OCI-LY7 (cell line): ENCODE data around the gene HMGN4. TPM values are rescaled to one million over a fixed set of nuclear protein-coding genes. Genes with fewer than 3 reads are reported as not detected.

ENCODE experiments used
- BruUV-seq: library from RNA; stranded (reverse); fragments of 400-500 nt; replicated peaks from 2 replicates; lab custom pipeline; 2021; lab: Mats Ljungman, UMichigan
- CTCF ChIA-PET: fragments of 300-600 bp; sonication (Branson Sonifier 250); formaldehyde crosslinking; loops from one replicate; lab custom pipeline; 2022; ENCODE audit warnings: antibody characterized with exemption; ENCODE audit not compliant: unreplicated experiment; lab: Charles Lee
- POLR2A ChIA-PET: fragments of 300-600 bp; sonication (Branson Sonifier 250); formaldehyde crosslinking; loops from one replicate; lab custom pipeline; 2022; ENCODE audit warnings: antibody characterized with exemption; lab: Charles Lee
- DNase-seq: peaks from one replicate; pipeline ENCODE4 v3.0.0-alpha.2; 2015; ENCODE audit warnings: low spot score
- H2AFZ ChIP-seq: fragments of 200-600 bp; sonication (generic), shearing (Covaris generic); 2 replicates; pipeline ENCODE4 v1.6.1; 2014; ENCODE audit warnings: mild to moderate bottlenecking, antibody characterized with exemption, low read length, moderate library complexity
- H3K27ac ChIP-seq: fragments of 200-600 bp; sonication (generic); 2 replicates; pipeline ENCODE4 v1.5.1; 2014; ENCODE audit warnings: mixed run types, low read depth, mild to moderate bottlenecking, moderate library complexity, low read length, inconsistent platforms; ENCODE audit not compliant: poor library complexity, severe bottlenecking
- H3K36me3 ChIP-seq: fragments of 200-600 bp; sonication (generic); 2 replicates; pipeline ENCODE4 v1.6.1; 2014; ENCODE audit warnings: mild to moderate bottlenecking, antibody characterized with exemption, low read length, moderate library complexity, mixed read lengths; ENCODE audit not compliant: insufficient read depth
- H3K4me1 ChIP-seq: fragments of 200-600 bp; sonication (generic); 2 replicates; pipeline ENCODE4 v1.5.1; 2014; ENCODE audit warnings: mild to moderate bottlenecking, low read length; ENCODE audit not compliant: insufficient read depth, poor library complexity, severe bottlenecking
- H3K4me2 ChIP-seq: fragments of 200-600 bp; sonication (generic); 2 replicates; pipeline ENCODE4 v1.6.1; 2014; ENCODE audit warnings: mild to moderate bottlenecking, low read length
- H3K4me3 ChIP-seq: fragments of 200-600 bp; sonication (generic); 2 replicates; pipeline ENCODE4 v1.5.1; 2014; ENCODE audit warnings: mild to moderate bottlenecking, low read depth, low read length; ENCODE audit not compliant: poor library complexity, severe bottlenecking
- H3K79me2 ChIP-seq: fragments of 200-600 bp; sonication (generic); 2 replicates; pipeline ENCODE4 v1.6.1; 2016; ENCODE audit warnings: low read depth, mild to moderate bottlenecking, low read length, moderate library complexity, mixed read lengths; ENCODE audit not compliant: insufficient read depth
- H3K9me2 ChIP-seq: fragments of 200-600 bp; sonication (generic); 2 replicates; pipeline ENCODE4 v1.6.1; 2016; ENCODE audit warnings: mild to moderate bottlenecking, low read length, mixed read lengths; ENCODE audit not compliant: insufficient read depth
- H3K9me3 ChIP-seq: fragments of 200-600 bp; sonication (generic); 2 replicates; pipeline ENCODE4 v1.6.1; 2014; ENCODE audit warnings: mild to moderate bottlenecking, mixed run types, low read length, mixed read lengths
- H4K20me1 ChIP-seq: fragments of 200-600 bp; sonication (generic); 2 replicates; pipeline ENCODE4 v1.6.1; 2014; ENCODE audit warnings: mild to moderate bottlenecking, antibody characterized with exemption, low read length, moderate library complexity, mixed read lengths; ENCODE audit not compliant: insufficient read depth
- CTCF ChIP-seq: fragments of 200-600 bp; sonication (generic); conservative IDR thresholded peaks from 2 replicates; pipeline ENCODE4 v1.5.1; 2014; ENCODE audit warnings: mild to moderate bottlenecking, antibody characterized with exemption, low read length, moderate library complexity, mixed read lengths
- EZH2phosphoT487 ChIP-seq: fragments of 200-600 bp; sonication (generic); IDR thresholded peaks from 2 replicates; pipeline ENCODE4 v1.6.1; 2018; ENCODE audit warnings: low read depth, borderline replicate concordance, mild to moderate bottlenecking, mixed run types, antibody characterized with exemption, low read length, moderate library complexity, mixed read lengths
- intact Hi-C: fragments of 100-400 bp; cut with micrococcal nuclease; formaldehyde crosslinking; loops from one replicate; pipeline ENCODE4 v1.10.0; 2022; ENCODE audit not compliant: unreplicated experiment
- total RNA-seq, 2 experiments: library from RNA; depleted of rRNA in 1 of 2; stranded (reverse); fragments of >200 nt in 1 of 2; shearing (Covaris generic) in 1 of 2; gene quantifications; 2 replicates each; pipeline ENCODE4 v1.2.3, GENCODE V29; 2014 to 2022

Gene HMGN4
- total RNA-seq, 2 experiments from 2014 or later = 104 to 113 TPM

- Histone ChIP-seq H3K9me3 (peaks cover 8% of the 10 kb centered on the region), H3K27ac (no peak overlapping the region), H3K79me2 (no peaks in the 10 kb centered on the region), H3K4me3 (no peak overlapping the region), H4K20me1 (no peaks in the 10 kb centered on the region), H3K4me2 (no peak overlapping the region), H2AFZ (no peak overlapping the region), H3K36me3 (no peaks in the 10 kb centered on the region), H3K9me2 (no peaks in the 10 kb centered on the region), H3K4me1 (peaks cover 3% of the 10 kb centered on the region)
- no peak for DNase-seq
- intact Hi-C loops = no loop called here
- TF ChIP-seq CTCF = no peak
- no peak for TF ChIP-seq EZH2phosphoT487
- ChIA-PET CTCF (no interaction called here), POLR2A (interaction anchor here (1.5 kb wide), 1 partner anchor 295 kb away, joined by 3 read pairs; no protein-coding TSS in a partner anchor)
- no TSS peak for BruUV-seq
These were observed 40.6 kb downstream of the HMGN4 start for GRCh38 chr6:26578741-26579140.

GRCh38 chr6:26581164-26581915 is 43.2 kb downstream of the HMGN4 start:
- H3K27ac ChIP-seq = no peak overlapping the region
- peaks cover 8% of the 10 kb centered on the region for H3K9me3 ChIP-seq
- no peak overlapping the region for H3K4me3 ChIP-seq
- TF ChIP-seq CTCF = no peak
- no peaks in the 10 kb centered on the region for H3K9me2 ChIP-seq
- H3K4me1 ChIP-seq = peaks cover 3% of the 10 kb centered on the region
- no peaks in the 10 kb centered on the region for H4K20me1 ChIP-seq
- ChIA-PET CTCF (interaction anchor here (0.6 kb wide), 1 partner anchor 14 kb away, joined by 3 read pairs; no protein-coding TSS in a partner anchor), POLR2A (interaction anchor here (0.7 kb wide), 1 partner anchor 679 kb away, joined by 3 read pairs; no protein-coding TSS in a partner anchor)
- intact Hi-C loops = no loop called here
- no TSS peak for BruUV-seq
- no peak for DNase-seq
- H3K79me2 ChIP-seq = no peaks in the 10 kb centered on the region
- no peaks in the 10 kb centered on the region for H3K36me3 ChIP-seq
- H2AFZ ChIP-seq = peak overlapping the region; percentile 66
- H3K4me2 ChIP-seq = no peak overlapping the region

- POLR2A ChIA-PET = interaction anchor here (0.6 to 0.9 kb wide), 2 partner anchors 12 to 474 kb away, joined by 3 to 9 read pairs; no protein-coding TSS in a partner anchor
- CTCF ChIA-PET = no interaction called here
- intact Hi-C loops = no loop called here
- no peak for TF ChIP-seq EZH2phosphoT487
- TF ChIP-seq CTCF = no peak
- Histone ChIP-seq H3K4me2 (no peak overlapping the region), H3K4me3 (no peak overlapping the region), H3K9me3 (no peaks in the 10 kb centered on the region), H4K20me1 (no peaks in the 10 kb centered on the region), H3K4me1 (peaks cover 10% of the 10 kb centered on the region), H3K9me2 (no peaks in the 10 kb centered on the region), H2AFZ (no peak overlapping the region), H3K36me3 (no peaks in the 10 kb centered on the region), H3K79me2 (no peaks in the 10 kb centered on the region), H3K27ac (no peak overlapping the region)
- BruUV-seq = no TSS peak
- DNase-seq = no peak
These were observed 50.8 kb downstream of the HMGN4 start for GRCh38 chr6:26588965-26589364.
